ENCODE data around the gene PRPH. TPM values are rescaled to one million over a fixed set of nuclear protein-coding genes. Genes with fewer than 3 reads are reported as not detected.
A peak's percentile ranks its signal among the peaks of the same experiment; 100 is the strongest.
"Not testable (repeated sequence)": the region's sequence is repeated elsewhere in the genome, so short reads cannot be mapped to it uniquely, and the experiment has no call there.

The PRPH gene
- total RNA-seq, 6 experiments from 2014 or later, result not detected

DNA sequence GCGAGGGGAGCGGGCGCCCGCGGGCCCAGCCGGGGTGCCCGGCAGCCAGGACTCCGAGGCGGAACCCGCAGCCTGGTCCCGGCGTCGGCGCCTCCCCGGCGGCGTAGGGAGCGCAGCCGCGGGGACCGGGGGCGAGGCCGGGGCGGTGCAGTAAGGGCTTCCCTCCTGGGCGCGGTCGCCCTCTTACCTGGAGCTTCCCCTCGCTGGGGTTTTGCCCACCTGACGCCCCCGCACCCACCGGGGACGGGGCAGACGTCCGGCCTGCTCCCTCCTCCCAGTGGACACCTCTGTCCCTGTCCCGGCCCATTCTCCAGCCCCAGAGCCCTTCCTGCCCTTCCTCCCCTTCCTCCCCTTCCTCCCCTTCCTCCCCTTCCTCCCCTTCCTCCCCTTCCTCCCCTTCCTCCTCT, 30.5 kb upstream of the PRPH start:
- H3K9me3 Mint-ChIP-seq, result peaks cover 30% of the 10 kb centered on the region
- DNase-seq, result no peak
- H3K27ac Mint-ChIP-seq, result peak overlapping the region; percentile 96
- peaks cover 66% of the 10 kb centered on the region for H3K4me1 Mint-ChIP-seq (ENCODE audit: low read depth)
- H3K4me3 Mint-ChIP-seq, result peak overlapping the region; percentile 92
- TF ChIP-seq, protein P1, sequence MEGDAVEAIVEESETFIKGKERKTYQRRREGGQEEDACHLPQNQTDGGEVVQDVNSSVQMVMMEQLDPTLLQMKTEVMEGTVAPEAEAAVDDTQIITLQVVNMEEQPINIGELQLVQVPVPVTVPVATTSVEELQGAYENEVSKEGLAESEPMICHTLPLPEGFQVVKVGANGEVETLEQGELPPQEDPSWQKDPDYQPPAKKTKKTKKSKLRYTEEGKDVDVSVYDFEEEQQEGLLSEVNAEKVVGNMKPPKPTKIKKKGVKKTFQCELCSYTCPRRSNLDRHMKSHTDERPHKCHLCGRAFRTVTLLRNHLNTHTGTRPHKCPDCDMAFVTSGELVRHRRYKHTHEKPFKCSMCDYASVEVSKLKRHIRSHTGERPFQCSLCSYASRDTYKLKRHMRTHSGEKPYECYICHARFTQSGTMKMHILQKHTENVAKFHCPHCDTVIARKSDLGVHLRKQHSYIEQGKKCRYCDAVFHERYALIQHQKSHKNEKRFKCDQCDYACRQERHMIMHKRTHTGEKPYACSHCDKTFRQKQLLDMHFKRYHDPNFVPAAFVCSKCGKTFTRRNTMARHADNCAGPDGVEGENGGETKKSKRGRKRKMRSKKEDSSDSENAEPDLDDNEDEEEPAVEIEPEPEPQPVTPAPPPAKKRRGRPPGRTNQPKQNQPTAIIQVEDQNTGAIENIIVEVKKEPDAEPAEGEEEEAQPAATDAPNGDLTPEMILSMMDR (IDR thresholded peaks at IDR 0.05), result no peak
- H3K36me3 Mint-ChIP-seq (ENCODE audit: low read depth), result peaks cover 39% of the 10 kb centered on the region
- peaks cover 23% of the 10 kb centered on the region for H3K27me3 Mint-ChIP-seq (ENCODE audit: insufficient read depth)

DNA sequence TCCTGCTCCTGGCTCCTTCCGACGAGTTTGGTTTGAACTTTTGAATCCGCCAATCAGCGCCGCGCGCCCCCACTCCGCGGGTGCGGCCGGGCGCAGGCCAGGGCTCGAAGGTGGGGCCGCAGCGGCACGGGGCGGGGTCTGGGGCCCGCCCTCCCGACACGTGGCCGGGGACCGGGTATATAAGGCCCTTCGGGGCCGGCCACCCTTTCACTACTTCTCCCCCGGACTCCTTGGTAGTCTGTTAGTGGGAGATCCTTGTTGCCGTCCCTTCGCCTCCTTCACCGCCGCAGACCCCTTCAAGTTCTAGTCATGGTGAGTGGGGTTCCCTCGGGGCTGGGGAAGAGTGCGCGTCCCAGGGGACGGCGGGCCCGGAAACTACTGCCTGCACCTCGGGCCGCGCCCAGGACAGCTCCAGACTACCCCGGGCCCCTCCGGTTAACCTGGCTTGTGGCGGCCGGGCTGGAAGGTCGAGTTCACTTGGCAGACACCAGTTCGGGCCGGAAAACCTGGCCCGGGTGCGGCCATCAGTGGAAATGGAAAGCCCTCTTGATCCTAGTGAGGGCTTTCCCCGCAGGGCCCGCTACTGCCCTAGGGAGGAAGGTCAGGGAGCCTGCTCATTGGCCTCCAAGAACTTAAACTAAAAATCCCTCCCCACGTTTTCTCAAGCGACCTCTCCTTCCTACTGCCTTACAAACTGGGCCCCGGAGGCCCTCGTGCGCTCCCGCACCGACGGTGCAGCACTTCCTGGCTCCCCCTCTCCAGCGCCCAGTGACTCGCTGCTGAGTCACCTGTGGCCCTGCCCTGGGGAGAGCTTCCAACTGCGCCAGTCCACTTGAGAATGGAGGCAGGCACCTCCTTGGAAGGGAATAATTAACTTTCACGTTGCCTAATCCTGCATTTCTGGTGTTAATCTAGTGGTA, 29.8 kb upstream of the PRPH start, which contains the start of gene TUBA1C:
TSS of gene TUBA1C (plus strand) at position 210 of the 920 bp plus-strand sequence. CDS start at position 310, 100 bp downstream.
- Mint-ChIP-seq H3K27me3 (ENCODE audit: insufficient read depth) (peaks cover 25% of the 10 kb centered on the region), H3K4me1 (ENCODE audit: low read depth) (peaks cover 66% of the 10 kb centered on the region), H3K36me3 (ENCODE audit: low read depth) (peaks cover 45% of the 10 kb centered on the region), H3K27ac (peak within 1 kb of the TSS; percentile 96), H3K4me3 (peak within 1 kb of the TSS; percentile 92), H3K9me3 (peaks cover 30% of the 10 kb centered on the region)
- TF ChIP-seq, protein P1 (IDR thresholded peaks at IDR 0.05), result peak; percentile 33
- peak; percentile 92 for DNase-seq

DNA sequence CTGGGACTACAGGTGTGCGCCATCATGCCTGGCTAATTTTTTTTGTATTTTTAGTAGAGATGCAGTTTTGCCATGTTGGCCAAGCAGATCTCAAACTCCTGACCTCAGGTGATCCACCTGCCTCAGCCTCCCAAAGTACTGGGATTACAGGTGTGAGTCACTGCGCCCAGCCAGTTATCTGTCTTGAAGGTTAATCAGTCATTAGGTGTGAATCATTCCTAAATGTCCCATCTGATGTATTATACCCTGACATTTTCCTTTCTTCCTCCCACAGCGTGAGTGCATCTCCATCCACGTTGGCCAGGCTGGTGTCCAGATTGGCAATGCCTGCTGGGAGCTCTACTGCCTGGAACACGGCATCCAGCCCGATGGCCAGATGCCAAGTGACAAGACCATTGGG, 25.8 kb upstream of the PRPH start:
- H3K36me3 Mint-ChIP-seq (ENCODE audit: low read depth), result peaks cover 61% of the 10 kb centered on the region
- DNase-seq, result not testable (repeated sequence)
- H3K4me1 Mint-ChIP-seq (ENCODE audit: low read depth), result peaks cover 39% of the 10 kb centered on the region
- peaks cover 28% of the 10 kb centered on the region for H3K27me3 Mint-ChIP-seq (ENCODE audit: insufficient read depth)
- H3K9me3 Mint-ChIP-seq, result peaks cover 30% of the 10 kb centered on the region
- peak overlapping the region; percentile 92 for H3K4me3 Mint-ChIP-seq
- H3K27ac Mint-ChIP-seq, result peak overlapping the region; percentile 96

DNA sequence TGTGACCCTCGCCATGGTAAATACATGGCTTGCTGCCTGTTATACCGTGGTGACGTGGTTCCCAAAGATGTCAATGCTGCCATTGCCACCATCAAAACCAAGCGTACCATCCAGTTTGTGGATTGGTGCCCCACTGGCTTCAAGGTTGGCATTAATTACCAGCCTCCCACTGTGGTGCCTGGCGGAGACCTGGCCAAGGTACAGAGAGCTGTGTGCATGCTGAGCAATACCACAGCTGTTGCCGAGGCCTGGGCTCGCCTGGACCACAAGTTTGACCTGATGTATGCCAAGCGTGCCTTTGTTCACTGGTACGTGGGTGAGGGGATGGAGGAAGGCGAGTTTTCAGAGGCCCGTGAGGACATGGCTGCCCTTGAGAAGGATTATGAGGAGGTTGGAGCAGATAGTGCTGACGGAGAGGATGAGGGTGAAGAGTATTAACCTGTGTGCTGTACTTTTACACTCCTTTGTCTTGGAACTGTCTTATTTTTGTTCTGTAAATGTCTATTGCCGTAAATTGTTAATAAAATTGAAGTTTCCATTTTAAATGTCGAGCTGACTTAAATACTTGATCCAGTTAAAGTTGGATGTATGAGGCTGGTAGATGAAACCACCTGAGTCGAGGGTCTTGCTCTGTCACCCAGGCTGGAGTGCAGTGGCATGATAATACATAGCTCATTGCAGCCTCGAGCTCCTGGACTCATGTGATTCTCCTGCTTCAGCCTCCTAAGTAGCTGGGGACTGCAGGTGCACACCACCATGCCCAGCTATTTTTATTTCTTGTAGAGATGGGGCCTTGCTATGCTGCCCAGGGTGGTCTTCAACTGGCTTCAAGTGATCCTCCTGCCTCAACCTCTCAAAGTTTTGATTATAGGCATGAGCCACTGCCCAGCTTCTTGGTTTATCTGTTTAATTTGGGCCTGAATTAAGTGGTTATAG, 21.9 kb upstream of the PRPH start:
- H3K9me3 Mint-ChIP-seq, result no peaks in the 10 kb centered on the region
- H3K27me3 Mint-ChIP-seq (ENCODE audit: insufficient read depth), result peaks cover 7% of the 10 kb centered on the region
- H3K4me3 Mint-ChIP-seq, result no peak overlapping the region; the same call in 1 of the 2 replicates
- peaks cover 34% of the 10 kb centered on the region for H3K36me3 Mint-ChIP-seq (ENCODE audit: low read depth)
- H3K4me1 Mint-ChIP-seq (ENCODE audit: low read depth), result peaks cover 25% of the 10 kb centered on the region
- DNase-seq, result no peak
- H3K27ac Mint-ChIP-seq, result peak overlapping the region; percentile 51
- TF ChIP-seq, protein P1 (IDR thresholded peaks at IDR 0.05), result no peak

DNA sequence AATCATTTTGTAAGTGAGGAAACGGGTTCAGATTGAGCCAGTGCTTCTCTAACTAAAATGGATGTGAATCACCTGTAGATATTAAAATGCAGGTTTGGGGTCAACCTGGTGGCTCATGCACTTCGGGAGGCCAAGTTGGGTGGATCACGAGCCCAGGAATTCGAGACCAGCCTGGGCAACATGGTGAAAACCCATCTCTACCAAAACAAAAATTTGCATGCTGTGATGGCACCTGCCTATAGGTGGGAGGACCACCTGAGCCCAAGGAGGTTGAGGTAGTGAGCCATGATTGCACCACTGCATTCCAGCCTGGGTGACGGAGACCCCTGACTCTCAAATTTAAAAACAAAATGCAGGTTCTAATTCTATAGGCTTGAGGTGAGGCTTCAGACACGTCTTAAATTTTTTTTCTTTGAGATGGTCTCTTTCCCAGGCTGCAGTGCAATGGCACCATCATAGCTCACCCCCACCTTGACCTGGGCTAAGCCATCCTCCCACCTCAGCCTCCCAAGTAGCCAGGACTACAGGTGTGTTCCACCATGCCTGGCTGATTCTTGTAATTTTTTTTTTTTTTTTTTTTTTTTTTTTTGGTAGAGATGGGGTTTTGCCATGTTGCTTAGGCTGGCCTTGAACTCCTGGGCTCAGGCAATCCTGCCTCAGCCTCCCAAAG, 21.1 kb upstream of the PRPH start:
- H3K27ac Mint-ChIP-seq, result no peak overlapping the region; the same call in 1 of the 2 replicates
- H3K27me3 Mint-ChIP-seq (ENCODE audit: insufficient read depth), result peaks cover 7% of the 10 kb centered on the region
- no peak overlapping the region for H3K4me3 Mint-ChIP-seq
- no peaks in the 10 kb centered on the region for H3K9me3 Mint-ChIP-seq
- peaks cover 28% of the 10 kb centered on the region for H3K36me3 Mint-ChIP-seq (ENCODE audit: low read depth)
- TF ChIP-seq, protein P1 (IDR thresholded peaks at IDR 0.05), result no peak; the same call in 1 of the 2 replicates
- DNase-seq, result no peak
- H3K4me1 Mint-ChIP-seq (ENCODE audit: low read depth), result peaks cover 17% of the 10 kb centered on the region
